ENCODE results near the gene DNAJA3.

- TF ChIP-seq, protein P1, sequence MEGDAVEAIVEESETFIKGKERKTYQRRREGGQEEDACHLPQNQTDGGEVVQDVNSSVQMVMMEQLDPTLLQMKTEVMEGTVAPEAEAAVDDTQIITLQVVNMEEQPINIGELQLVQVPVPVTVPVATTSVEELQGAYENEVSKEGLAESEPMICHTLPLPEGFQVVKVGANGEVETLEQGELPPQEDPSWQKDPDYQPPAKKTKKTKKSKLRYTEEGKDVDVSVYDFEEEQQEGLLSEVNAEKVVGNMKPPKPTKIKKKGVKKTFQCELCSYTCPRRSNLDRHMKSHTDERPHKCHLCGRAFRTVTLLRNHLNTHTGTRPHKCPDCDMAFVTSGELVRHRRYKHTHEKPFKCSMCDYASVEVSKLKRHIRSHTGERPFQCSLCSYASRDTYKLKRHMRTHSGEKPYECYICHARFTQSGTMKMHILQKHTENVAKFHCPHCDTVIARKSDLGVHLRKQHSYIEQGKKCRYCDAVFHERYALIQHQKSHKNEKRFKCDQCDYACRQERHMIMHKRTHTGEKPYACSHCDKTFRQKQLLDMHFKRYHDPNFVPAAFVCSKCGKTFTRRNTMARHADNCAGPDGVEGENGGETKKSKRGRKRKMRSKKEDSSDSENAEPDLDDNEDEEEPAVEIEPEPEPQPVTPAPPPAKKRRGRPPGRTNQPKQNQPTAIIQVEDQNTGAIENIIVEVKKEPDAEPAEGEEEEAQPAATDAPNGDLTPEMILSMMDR (IDR thresholded peaks at IDR 0.05) = no peak
- TF ChIP-seq POLR2A (IDR thresholded peaks at IDR 0.05) = no peak
Measured at GRCh38 chr16:4489030-4489429, 63.4 kb downstream of the DNAJA3 start.

All from right lobe of liver (tissue), 4 donors.